Measurements from ENCODE around the gene POMGNT2. TPM values are rescaled to one million over a fixed set of nuclear protein-coding genes. Genes with fewer than 3 reads are reported as not detected.

POMGNT2 gene
- total RNA-seq, 2 experiments from 2014 or later = 6.8 to 8.4 TPM

GRCh38 chr3:43063114-43063513 lies 42.8 kb downstream of the POMGNT2 start:
- Mint-ChIP-seq H3K36me3 (ENCODE audit: low read depth) (no peaks in the 10 kb centered on the region), H3K9me3 (no peaks in the 10 kb centered on the region), H3K4me1 (ENCODE audit: low read depth) (peaks cover 33% of the 10 kb centered on the region), H3K27ac (no peak overlapping the region), H3K27me3 (no peaks in the 10 kb centered on the region), H3K4me3 (no peak overlapping the region)
- H3K36me3 ChIP-seq (ENCODE audit: insufficient read depth, low read length) = no peaks in the 10 kb centered on the region
- ATAC-seq (ENCODE audit: poor library complexity) (no peak), DNase-seq (no peak)
- no peaks in the 10 kb centered on the region for H3K9me3 ChIP-seq (ENCODE audit: control insufficient read depth in 1 of 2, insufficient read depth in 1 of 2, low read length in 2 of 2)
- H3K4me3 ChIP-seq (ENCODE audit: low read length) = no peak overlapping the region
- no peak overlapping the region for H3K27ac ChIP-seq (ENCODE audit: low read depth in 1 of 2, low read length in 2 of 2)
- intact Hi-C loops (cut with DNase I, micrococcal nuclease) = no loop called here
- no peak for TF ChIP-seq CTCF (IDR thresholded peaks at IDR 0.05)
- peaks cover 14% of the 10 kb centered on the region for H3K4me1 ChIP-seq (ENCODE audit: insufficient read depth, low read length)
- ChIA-PET CTCF (no interaction called here), POLR2A (no interaction called here)
- no peaks in the 10 kb centered on the region for H3K27me3 ChIP-seq (ENCODE audit: control insufficient read depth in 1 of 2, insufficient read depth in 2 of 2, low read length in 2 of 2)

GRCh38 chr3:43062564-43063040 lies 43.3 kb downstream of the POMGNT2 start:
- H3K27me3 ChIP-seq (ENCODE audit: control insufficient read depth in 1 of 2, insufficient read depth in 2 of 2, low read length in 2 of 2) = no peaks in the 10 kb centered on the region
- CTCF ChIA-PET = no interaction called here
- Mint-ChIP-seq H3K4me3 (no peak overlapping the region), H3K27me3 (no peaks in the 10 kb centered on the region), H3K9me3 (no peaks in the 10 kb centered on the region), H3K36me3 (ENCODE audit: low read depth) (no peaks in the 10 kb centered on the region), H3K27ac (no peak overlapping the region), H3K4me1 (ENCODE audit: low read depth) (peaks cover 33% of the 10 kb centered on the region)
- H3K27ac ChIP-seq (ENCODE audit: low read depth in 1 of 2, low read length in 2 of 2) = no peak overlapping the region
- H3K36me3 ChIP-seq (ENCODE audit: insufficient read depth, low read length) = no peaks in the 10 kb centered on the region
- ATAC-seq (ENCODE audit: poor library complexity) = no peak
- POLR2A ChIA-PET = no interaction called here
- H3K4me3 ChIP-seq (ENCODE audit: low read length) = no peak overlapping the region
- no peaks in the 10 kb centered on the region for H3K9me3 ChIP-seq (ENCODE audit: control insufficient read depth in 1 of 2, insufficient read depth in 1 of 2, low read length in 2 of 2)
- intact Hi-C loops (cut with DNase I, micrococcal nuclease) = no loop called here
- no peak for TF ChIP-seq CTCF (IDR thresholded peaks at IDR 0.05)
- DNase-seq = no peak
- peaks cover 14% of the 10 kb centered on the region for H3K4me1 ChIP-seq (ENCODE audit: insufficient read depth, low read length)

GRCh38 chr3:43062040-43062563 lies 43.8 kb downstream of the POMGNT2 start:
- no peaks in the 10 kb centered on the region for H3K36me3 ChIP-seq (ENCODE audit: insufficient read depth, low read length)
- ATAC-seq (ENCODE audit: poor library complexity) (no peak), DNase-seq (no peak)
- intact Hi-C loops (cut with DNase I, micrococcal nuclease) = no loop called here
- no peak overlapping the region for H3K4me3 Mint-ChIP-seq
- no peaks in the 10 kb centered on the region for H3K27me3 ChIP-seq (ENCODE audit: control insufficient read depth in 1 of 2, insufficient read depth in 2 of 2, low read length in 2 of 2)
- POLR2A ChIA-PET = no interaction called here
- no peaks in the 10 kb centered on the region for H3K9me3 Mint-ChIP-seq
- H3K36me3 Mint-ChIP-seq (ENCODE audit: low read depth) = no peaks in the 10 kb centered on the region
- no peak overlapping the region for H3K27ac Mint-ChIP-seq
- no peaks in the 10 kb centered on the region for H3K27me3 Mint-ChIP-seq
- H3K27ac ChIP-seq (ENCODE audit: low read depth in 1 of 2, low read length in 2 of 2) = no peak overlapping the region
- CTCF ChIA-PET = no interaction called here
- H3K9me3 ChIP-seq (ENCODE audit: control insufficient read depth in 1 of 2, insufficient read depth in 1 of 2, low read length in 2 of 2) = no peaks in the 10 kb centered on the region
- no peak overlapping the region for H3K4me3 ChIP-seq (ENCODE audit: low read length)
- peaks cover 14% of the 10 kb centered on the region for H3K4me1 ChIP-seq (ENCODE audit: insufficient read depth, low read length)
- peaks cover 33% of the 10 kb centered on the region for H3K4me1 Mint-ChIP-seq (ENCODE audit: low read depth)
- no peak for TF ChIP-seq CTCF (IDR thresholded peaks at IDR 0.05)
